CD4-positive, CD25-positive, alpha-beta regulatory T cell (primary cell): ENCODE results near the gene URM1. TPM values are rescaled to one million over a fixed set of nuclear protein-coding genes. Genes with fewer than 3 reads are reported as not detected.

Experiments used
- ATAC-seq, 2 donors: fragments of 150-1000 bp; cut with Tn5 transposase; one replicate each; pipeline ENCODE4 v1.10.0; 2021; ENCODE audit warnings: low read depth in 2 of 2, moderate number of reproducible peaks in 2 of 2, moderate library complexity in 1 of 2
- DNase-seq, 3 donors: peaks; one replicate each; pipeline versions ENCODE4 v3.0.0 to v3.0.0-alpha.2; 2012 to 2022; ENCODE audit warnings: mixed read lengths in 1 of 3
- H3K27ac ChIP-seq: one replicate; pipeline ENCODE4 v1.7.0; 2013; ENCODE audit warnings: mild to moderate bottlenecking, low read length; ENCODE audit not compliant: insufficient read depth, poor library complexity, severe bottlenecking
- H3K27me3 ChIP-seq: one replicate; pipeline ENCODE4 v1.7.0; 2013; ENCODE audit warnings: low read length; ENCODE audit not compliant: control insufficient read depth, insufficient read depth
- H3K36me3 ChIP-seq: one replicate; pipeline ENCODE4 v1.7.0; 2013; ENCODE audit warnings: mild to moderate bottlenecking, low read length, moderate library complexity; ENCODE audit not compliant: control insufficient read depth, insufficient read depth
- H3K4me1 ChIP-seq: 2 replicates; pipeline ENCODE4 v1.7.0; 2013; ENCODE audit warnings: mild to moderate bottlenecking, low read length; ENCODE audit not compliant: insufficient read depth, control insufficient read depth, poor library complexity, severe bottlenecking
- H3K4me3 ChIP-seq: one replicate; pipeline ENCODE4 v1.7.0; 2013; ENCODE audit warnings: low read depth, mild to moderate bottlenecking, low read length, moderate library complexity
- H3K9me3 ChIP-seq, 2 experiments: 1 replicate in 1 of 2; 2 replicates in 1 of 2; pipeline ENCODE4 v1.7.0; 2013; ENCODE audit warnings: low read length in 2 of 2, mild to moderate bottlenecking in 1 of 2, moderate library complexity in 1 of 2; ENCODE audit not compliant: control insufficient read depth in 2 of 2
- H3K27ac Mint-ChIP-seq, 3 donors: one replicate each; pipeline ENCODE4 v1.8.0; 2020 to 2022; ENCODE audit warnings: mild to moderate bottlenecking in 3 of 3, mixed read lengths in 3 of 3, moderate library complexity in 2 of 3
- H3K27me3 Mint-ChIP-seq: one replicate; pipeline ENCODE4 v1.8.0; 2022; ENCODE audit warnings: mild to moderate bottlenecking, mixed read lengths
- H3K36me3 Mint-ChIP-seq: one replicate; pipeline ENCODE4 v1.8.0; 2020; ENCODE audit warnings: mixed read lengths
- H3K4me1 Mint-ChIP-seq, 4 donors: one replicate each; pipeline ENCODE4 v1.8.0; 2020 to 2022; ENCODE audit warnings: mixed read lengths in 4 of 4, mild to moderate bottlenecking in 1 of 4
- H3K4me3 Mint-ChIP-seq, 4 donors: one replicate each; pipeline ENCODE4 v1.8.0; 2020 to 2022; ENCODE audit warnings: mild to moderate bottlenecking in 4 of 4, mixed read lengths in 4 of 4, moderate library complexity in 3 of 4
- H3K9me3 Mint-ChIP-seq, 7 donors: one replicate each; pipeline ENCODE4 v1.8.0; 2020 to 2022; ENCODE audit warnings: mixed read lengths in 7 of 7, mild to moderate bottlenecking in 3 of 7, moderate library complexity in 2 of 7
- polyA plus RNA-seq, 4 donors: library from polyadenylated mRNA; unstranded; fragments of 300-500 nt; fragmentation: Illumina TruSeq; gene quantifications; one replicate each; pipeline ENCODE4 v1.2.3, GENCODE V29; 2021
- total RNA-seq: library from RNA; stranded (reverse); gene quantifications from one replicate; pipeline ENCODE4 v1.2.3, GENCODE V29; 2022

Gene URM1
- total and polyA plus RNA-seq, 5 donors from 2014 or later, result 46.2 to 60.7 (median 49.3) TPM

DNA sequence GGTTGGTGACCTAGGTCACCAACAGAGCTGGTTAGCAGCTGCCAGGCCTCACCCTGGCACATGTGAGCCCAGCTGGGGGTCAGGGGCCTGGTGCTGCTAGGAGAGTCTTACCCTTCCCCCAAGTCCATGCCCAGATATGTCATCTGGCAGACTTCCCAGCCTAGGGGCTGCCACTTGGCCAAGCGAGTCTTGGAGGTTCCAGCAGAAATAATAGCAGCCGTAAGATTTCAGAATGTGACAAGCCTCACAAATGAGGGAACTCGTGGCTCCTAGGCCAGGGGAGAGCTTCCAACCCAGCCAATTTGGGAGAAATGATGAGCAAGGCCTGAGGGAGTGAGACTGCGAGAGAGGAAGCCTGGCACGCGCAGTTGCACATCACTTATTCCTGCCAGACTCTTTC, 11.1 kb downstream of the URM1 start:
- no peaks in the 10 kb centered on the region for H3K9me3 Mint-ChIP-seq
- Histone ChIP-seq H3K27me3 (no peaks in the 10 kb centered on the region), H3K27ac (no peak overlapping the region), H3K9me3 (no peaks in the 10 kb centered on the region), H3K4me3 (no peak overlapping the region), H3K4me1 (no peaks in the 10 kb centered on the region), H3K36me3 (peaks cover 64% of the 10 kb centered on the region)
- peaks cover 0 to 5% (median 1%) of the 10 kb centered on the region in 4 donors for H3K4me1 Mint-ChIP-seq
- DNase-seq (no peak), ATAC-seq (no peak)
- no peak overlapping the region for H3K4me3 Mint-ChIP-seq
- no peaks in the 10 kb centered on the region for H3K27me3 Mint-ChIP-seq
- peaks cover 24% of the 10 kb centered on the region for H3K36me3 Mint-ChIP-seq
- H3K27ac Mint-ChIP-seq, result no peak overlapping the region

DNA sequence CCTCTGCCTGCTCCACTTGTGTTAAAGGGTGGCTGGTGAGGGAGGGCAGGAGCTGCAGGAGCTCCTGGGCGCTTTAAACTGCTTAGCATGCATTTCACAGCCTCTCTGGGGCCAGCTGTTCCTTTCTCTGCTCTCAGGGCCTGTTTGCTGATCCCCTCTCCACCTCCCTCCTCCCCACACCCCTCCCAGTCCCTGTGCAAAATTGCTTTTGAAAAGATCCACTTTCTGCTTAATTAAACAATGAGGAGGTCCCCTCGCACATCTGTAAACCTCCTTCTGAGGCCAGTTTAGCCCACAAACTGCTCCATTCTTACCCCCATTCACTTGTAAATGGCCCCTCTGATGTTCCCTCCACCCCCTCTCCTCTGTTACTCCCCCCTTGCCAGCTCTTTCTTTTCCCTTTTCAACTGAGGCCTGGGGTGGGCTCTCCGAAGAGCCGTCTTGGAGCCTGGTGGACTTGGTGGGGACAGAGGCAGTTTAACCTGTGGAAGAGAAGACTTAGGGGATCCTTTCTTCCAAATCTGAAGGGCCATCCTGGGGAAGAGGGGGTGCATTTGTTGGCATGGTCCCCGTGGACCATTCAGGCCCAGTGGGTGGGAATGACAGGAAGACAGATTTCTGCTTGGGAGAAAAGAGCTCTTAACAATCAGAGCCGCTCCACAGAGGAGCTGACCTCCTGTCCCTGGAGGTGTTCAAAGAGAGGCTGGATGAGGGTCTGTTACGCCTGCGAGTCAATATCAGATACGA, 12.0 kb downstream of the URM1 start:
- H3K27me3 Mint-ChIP-seq, result no peaks in the 10 kb centered on the region
- no peak overlapping the region for H3K27ac ChIP-seq
- H3K9me3 Mint-ChIP-seq, result peaks cover 0 to 1% (median 0%) of the 10 kb centered on the region in 7 donors
- no peak overlapping the region for H3K4me3 Mint-ChIP-seq
- ATAC-seq (no peak), DNase-seq (no peak)
- H3K27ac Mint-ChIP-seq, result no peak overlapping the region
- H3K36me3 ChIP-seq, result peaks cover 69% of the 10 kb centered on the region
- peaks cover 0 to 5% (median 1%) of the 10 kb centered on the region in 4 donors for H3K4me1 Mint-ChIP-seq
- H3K27me3 ChIP-seq, result no peaks in the 10 kb centered on the region
- H3K9me3 ChIP-seq, result no peaks in the 10 kb centered on the region
- H3K4me3 ChIP-seq, result no peak overlapping the region
- no peaks in the 10 kb centered on the region for H3K4me1 ChIP-seq
- H3K36me3 Mint-ChIP-seq, result peaks cover 32% of the 10 kb centered on the region

DNA sequence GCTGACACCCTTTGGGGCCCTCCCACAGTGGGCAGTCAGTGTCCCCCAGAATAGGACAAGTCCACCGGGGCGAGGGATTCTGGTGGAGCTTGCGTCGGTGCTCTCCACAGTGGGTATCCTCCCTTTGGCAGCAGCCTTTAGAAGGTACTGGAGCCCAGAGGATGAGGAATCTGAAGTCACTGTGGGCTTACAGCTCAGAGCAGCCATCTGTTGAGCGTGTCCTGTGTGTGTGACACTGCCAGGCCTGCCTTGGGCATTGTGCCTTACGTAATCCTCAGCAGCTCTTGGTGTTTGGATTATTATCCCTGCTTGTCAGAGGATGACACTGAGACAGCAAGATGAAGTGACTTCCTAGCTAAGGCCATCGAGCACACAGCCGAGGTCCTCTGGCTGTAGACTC, 12.6 kb downstream of the URM1 start:
- Mint-ChIP-seq H3K36me3 (peaks cover 29% of the 10 kb centered on the region), H3K9me3 (peaks cover 0 to 1% (median 0%) of the 10 kb centered on the region in 7 donors), H3K4me1 (peaks cover 0 to 5% (median 1%) of the 10 kb centered on the region in 4 donors), H3K27ac (no peak overlapping the region), H3K27me3 (no peaks in the 10 kb centered on the region), H3K4me3 (no peak overlapping the region)
- no peaks in the 10 kb centered on the region for H3K9me3 ChIP-seq
- H3K4me3 ChIP-seq, result no peak overlapping the region
- H3K27me3 ChIP-seq, result no peaks in the 10 kb centered on the region
- ATAC-seq (no peak), DNase-seq (no peak)
- no peak overlapping the region for H3K27ac ChIP-seq
- no peaks in the 10 kb centered on the region for H3K4me1 ChIP-seq
- peaks cover 71% of the 10 kb centered on the region for H3K36me3 ChIP-seq

DNA sequence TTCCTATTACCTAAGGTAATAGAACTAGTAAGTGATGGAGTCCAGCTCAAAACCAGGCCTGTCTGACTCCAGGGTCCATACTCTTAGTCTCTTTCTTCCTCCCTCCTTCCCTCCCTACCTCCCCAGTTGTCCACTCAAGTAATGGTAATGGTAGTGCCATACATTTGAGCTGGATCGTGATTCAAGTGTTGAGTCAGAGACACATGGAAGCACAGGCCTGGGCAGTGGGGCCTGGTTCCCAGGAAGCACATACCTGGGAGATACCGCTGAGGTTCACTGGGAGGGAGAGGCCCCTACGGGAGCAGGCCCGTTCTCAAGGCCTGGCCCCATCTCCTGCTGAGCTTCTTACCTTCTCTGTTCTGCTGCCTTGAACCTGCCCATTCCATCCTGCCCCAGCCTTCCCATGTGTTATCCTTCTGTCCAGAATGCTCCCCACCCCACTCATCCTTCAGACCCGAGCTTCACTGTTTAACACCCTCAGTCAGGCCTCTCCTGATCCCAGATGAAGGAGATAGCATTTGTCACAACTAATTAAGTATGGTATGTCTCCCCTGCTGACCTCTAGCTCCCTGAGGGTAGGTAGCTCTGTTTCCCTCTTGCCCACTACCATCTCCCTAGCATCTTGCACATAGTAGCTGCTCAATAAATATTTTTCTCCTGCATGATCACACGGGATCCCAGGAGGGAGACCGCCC, 13.8 kb downstream of the URM1 start:
- DNase-seq (no peak), ATAC-seq (no peak)
- Histone ChIP-seq H3K27me3 (no peaks in the 10 kb centered on the region), H3K9me3 (no peaks in the 10 kb centered on the region), H3K27ac (no peak overlapping the region), H3K36me3 (peaks cover 79% of the 10 kb centered on the region), H3K4me1 (no peaks in the 10 kb centered on the region), H3K4me3 (no peak overlapping the region)
- Mint-ChIP-seq H3K4me3 (no peak overlapping the region), H3K27me3 (no peaks in the 10 kb centered on the region), H3K4me1 (peaks cover 0 to 4% (median 1%) of the 10 kb centered on the region in 4 donors), H3K27ac (no peak overlapping the region), H3K36me3 (peaks cover 28% of the 10 kb centered on the region), H3K9me3 (peaks cover 0 to 1% (median 0%) of the 10 kb centered on the region in 7 donors)

DNA sequence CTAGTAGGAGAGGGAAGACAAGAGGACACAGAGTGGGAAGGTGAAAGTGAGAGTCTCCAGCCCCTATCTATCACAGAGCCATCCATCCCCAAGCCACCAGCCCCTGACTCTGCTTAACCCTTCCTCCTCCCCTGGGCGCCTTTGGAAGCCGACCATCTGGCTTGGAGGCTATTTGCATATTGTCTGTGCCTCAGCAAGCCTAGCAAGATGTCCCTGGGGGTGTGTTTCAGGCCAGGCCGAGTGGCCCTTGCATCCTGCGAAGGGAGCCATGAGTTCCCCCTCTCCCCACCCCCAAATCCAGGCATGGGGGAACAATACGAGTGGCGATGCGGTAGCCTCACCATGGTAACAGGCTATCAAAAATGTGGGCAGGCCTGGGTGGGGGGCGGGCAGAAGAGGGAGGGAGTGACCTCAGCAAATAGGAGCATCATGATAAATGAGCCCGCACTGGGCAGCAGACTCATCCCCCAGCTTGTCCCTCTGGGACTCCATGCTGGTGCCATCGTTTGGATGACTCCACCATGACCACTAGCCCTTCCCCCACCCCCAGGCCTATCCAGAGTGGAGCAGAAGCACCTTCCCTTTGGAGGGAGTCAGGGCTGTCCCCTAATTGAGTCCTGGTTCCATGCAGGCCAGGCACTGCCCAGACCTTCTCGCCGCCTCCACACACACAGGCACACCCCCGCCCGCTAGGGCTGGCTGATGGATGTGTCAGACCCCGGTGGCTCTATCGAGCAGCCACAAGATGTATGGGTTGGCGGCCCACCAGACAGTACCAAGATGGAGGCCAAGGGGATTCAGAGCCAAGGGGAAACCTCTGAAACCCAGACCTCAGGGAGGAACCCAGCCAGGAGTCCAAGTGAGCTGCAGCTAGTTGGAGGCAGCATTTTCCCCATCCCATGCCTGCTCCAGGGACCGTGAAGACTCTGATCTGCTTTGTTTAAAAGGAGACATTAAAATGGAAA, 14.6 kb downstream of the URM1 start:
- no peak for ATAC-seq
- Mint-ChIP-seq H3K27me3 (peaks cover under 1% of the 10 kb centered on the region), H3K9me3 (peaks cover 0 to 1% (median 0%) of the 10 kb centered on the region in 7 donors), H3K27ac (no peak overlapping the region), H3K4me1 (peaks cover 0 to 2% (median 0%) of the 10 kb centered on the region in 4 donors), H3K4me3 (no peak overlapping the region), H3K36me3 (peaks cover 27% of the 10 kb centered on the region)
- Histone ChIP-seq H3K36me3 (peaks cover 83% of the 10 kb centered on the region), H3K4me1 (no peaks in the 10 kb centered on the region), H3K4me3 (no peak overlapping the region), H3K9me3 (no peaks in the 10 kb centered on the region), H3K27me3 (no peaks in the 10 kb centered on the region), H3K27ac (no peak overlapping the region)
- no peak for DNase-seq

DNA sequence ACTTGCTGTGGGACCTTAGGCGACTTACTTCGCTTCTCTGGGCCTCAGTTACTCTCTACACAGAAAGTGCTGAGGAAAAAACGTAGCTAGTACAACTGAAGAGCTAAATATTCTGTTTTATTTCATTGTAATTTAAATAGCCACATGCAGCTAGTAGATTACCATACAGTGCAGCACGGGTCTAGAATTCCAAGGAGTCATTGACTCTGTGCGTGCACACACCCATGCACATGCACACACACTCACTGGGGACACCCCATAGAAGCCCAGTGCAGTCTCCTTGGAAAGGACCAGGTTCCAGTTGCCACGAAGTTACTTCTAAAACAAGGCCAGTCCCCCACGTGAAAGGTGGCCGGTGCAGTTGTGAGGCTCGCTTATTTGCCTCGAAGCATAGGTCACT, 17.0 kb downstream of the URM1 start:
- ATAC-seq, result no peak
- Mint-ChIP-seq H3K4me3 (no peak overlapping the region), H3K9me3 (peaks cover 0 to 1% (median 0%) of the 10 kb centered on the region in 7 donors), H3K4me1 (peaks cover 0 to 2% (median 0%) of the 10 kb centered on the region in 4 donors), H3K27me3 (peaks cover 5% of the 10 kb centered on the region), H3K27ac (no peak overlapping the region), H3K36me3 (peaks cover 38% of the 10 kb centered on the region)
- Histone ChIP-seq H3K4me1 (no peaks in the 10 kb centered on the region), H3K27me3 (no peaks in the 10 kb centered on the region), H3K27ac (no peak overlapping the region), H3K36me3 (peaks cover 73% of the 10 kb centered on the region), H3K9me3 (no peaks in the 10 kb centered on the region), H3K4me3 (no peak overlapping the region)
- DNase-seq, result no peak

DNA sequence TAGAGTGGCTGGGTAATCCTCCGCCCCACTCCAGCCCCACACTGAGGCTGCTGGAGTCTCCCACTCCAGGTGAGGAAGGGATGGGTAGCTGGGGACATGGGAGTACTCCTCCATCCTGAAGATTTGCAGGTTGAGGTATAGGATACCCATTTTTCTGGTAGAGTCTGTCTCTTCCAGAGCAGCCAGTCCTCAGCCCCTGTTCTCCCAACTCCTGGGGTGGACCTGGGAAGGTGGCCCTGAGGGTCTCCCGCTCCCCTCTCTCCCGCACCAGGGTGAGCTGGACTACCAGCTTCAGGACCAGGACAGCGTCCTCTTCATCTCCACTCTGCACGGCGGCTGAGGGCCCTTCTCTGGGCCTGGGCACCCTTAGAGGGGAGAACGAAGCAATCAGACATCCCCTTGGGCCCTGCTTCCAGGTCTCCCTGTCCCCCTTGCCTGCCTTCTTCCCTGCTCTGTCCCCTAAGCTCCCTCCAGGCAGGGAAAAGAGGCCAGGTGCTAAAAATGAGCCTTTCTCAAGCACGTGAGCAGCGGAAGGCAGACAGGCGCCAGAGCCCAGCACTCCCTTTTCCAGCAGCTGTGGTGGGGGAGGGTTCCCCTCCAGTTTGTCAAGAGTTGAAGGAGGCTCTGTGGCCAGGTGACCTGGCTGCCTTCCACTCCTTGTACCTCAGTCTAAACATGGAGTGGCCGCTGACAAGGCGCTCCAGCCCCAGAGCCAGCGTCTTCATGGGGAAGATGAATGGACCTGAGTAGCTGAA, 18.4 kb downstream of the URM1 start:
- peaks cover 60% of the 10 kb centered on the region for H3K36me3 ChIP-seq
- peaks cover 34% of the 10 kb centered on the region for H3K36me3 Mint-ChIP-seq
- no peak overlapping the region for H3K27ac Mint-ChIP-seq

More for the DNA sequence above, 18.4 kb downstream of the URM1 start:
- no peaks in the 10 kb centered on the region for H3K4me1 ChIP-seq
- no peak for DNase-seq
- no peak overlapping the region for H3K4me3 Mint-ChIP-seq
- no peak overlapping the region for H3K4me3 ChIP-seq
- H3K27me3 ChIP-seq, result no peaks in the 10 kb centered on the region
- H3K9me3 Mint-ChIP-seq, result peaks cover 0 to 1% (median 0%) of the 10 kb centered on the region in 7 donors
- no peaks in the 10 kb centered on the region for H3K4me1 Mint-ChIP-seq
- H3K27me3 Mint-ChIP-seq, result peaks cover 6% of the 10 kb centered on the region
- ATAC-seq, result no peak
- H3K27ac ChIP-seq, result no peak overlapping the region
- no peaks in the 10 kb centered on the region for H3K9me3 ChIP-seq
